BE2C (cell line): ENCODE measurements around the gene FAM118B. TPM values are rescaled to one million over a fixed set of nuclear protein-coding genes. Genes with fewer than 3 reads are reported as not detected.
A peak's percentile ranks its signal among the peaks of the same experiment; 100 is the strongest.

ENCODE experiments used
- DNase-seq: peaks from one replicate; pipeline ENCODE4 v3.0.0-alpha.2; 2020
- H3K27me3 ChIP-seq: fragments of 250-450 bp; sonication (Bioruptor Pico); 2 replicates; pipeline ENCODE4 v1.5.1; 2020; ENCODE audit warnings: mild to moderate bottlenecking
- H3K36me3 ChIP-seq: fragments of 250-450 bp; sonication (Bioruptor Pico); 2 replicates; pipeline ENCODE4 v1.5.1; 2020; ENCODE audit warnings: mild to moderate bottlenecking
- H3K4me1 ChIP-seq: fragments of 250-450 bp; sonication (Bioruptor Pico); 2 replicates; pipeline ENCODE4 v1.5.1; 2020
- H3K4me3 ChIP-seq: 2 replicates; pipeline ENCODE4 v1.5.1; 2011; ENCODE audit warnings: low read depth, low read length
- H3K9me3 ChIP-seq: fragments of 250-450 bp; sonication (Bioruptor Pico); 2 replicates; pipeline ENCODE4 v1.5.1; 2020
- polyA plus RNA-seq: library from polyadenylated mRNA; unstranded; fragments of >200 nt; gene quantifications from one replicate; pipeline ENCODE4 v1.2.1, GENCODE V29; 2012; ENCODE audit warnings: low read depth, missing spikeins; ENCODE audit not compliant: insufficient read length, insufficient read depth
- TF ChIP-seq, protein P1 (sequence below): IDR thresholded peaks from 2 replicates; pipeline ENCODE4 v1.5.1; 2012; ENCODE audit warnings: mild to moderate bottlenecking, low read depth, low read length

The FAM118B gene
- 29.3 TPM for polyA plus RNA-seq

DNA sequence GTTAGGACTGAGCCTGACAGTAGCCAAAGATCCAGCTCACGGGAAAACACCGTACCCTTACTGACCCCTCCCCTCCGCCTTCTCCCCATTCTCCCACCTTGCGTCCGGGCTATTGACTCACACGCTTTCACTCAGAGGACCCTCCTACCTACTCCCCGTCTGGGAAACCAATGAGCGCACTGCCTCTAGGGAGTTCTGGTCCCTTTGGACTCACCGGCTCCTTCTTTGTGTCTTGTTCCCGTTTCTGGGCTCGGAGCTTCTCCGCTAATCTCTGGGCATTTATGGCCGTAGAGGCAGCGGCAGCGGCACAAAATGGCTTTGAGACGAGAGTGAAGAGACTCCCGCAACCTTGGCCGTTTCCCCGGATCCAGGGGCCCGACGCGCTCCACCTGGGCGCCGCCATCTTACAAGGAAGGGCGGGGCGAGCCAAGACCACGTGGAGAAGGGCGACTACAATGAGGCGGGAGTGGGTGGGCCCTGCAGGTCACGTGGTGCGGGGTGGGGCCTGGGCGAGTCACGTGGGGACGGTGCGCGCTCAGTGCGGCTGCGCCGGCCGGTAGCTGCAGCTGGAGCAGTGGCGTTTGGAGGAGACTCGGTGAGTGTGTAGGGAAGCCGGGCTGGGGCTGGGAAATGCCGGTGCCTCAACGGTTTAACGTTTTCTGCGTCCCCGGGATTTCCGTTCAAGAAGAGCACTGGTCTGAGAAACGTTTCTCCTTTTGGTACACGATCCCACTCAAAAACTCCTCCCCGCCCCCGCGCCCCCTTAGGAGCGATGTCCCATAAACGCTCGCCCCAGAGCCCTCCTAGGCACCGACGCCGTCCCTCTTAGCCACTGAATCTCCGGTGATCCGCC lies at the start of gene FAM118B, which contains the start of gene RPUSD4:
FAM118B (plus strand) TSS at position 547 of the 853 bp plus-strand sequence. CDS start 23,220 bp downstream, outside the sequence.
RPUSD4 (minus strand) TSS at position 415 of the 853 bp plus-strand sequence; CDS start at position 403, 12 bp downstream.
- Histone ChIP-seq H3K27me3 (no peaks in the 10 kb centered on the region), H3K36me3 (peaks cover 28% of the 10 kb centered on the region), H3K4me3 (peak within 1 kb of the TSS; percentile 96), H3K9me3 (no peaks in the 10 kb centered on the region), H3K4me1 (peaks cover 6% of the 10 kb centered on the region)
- TF ChIP-seq, protein P1, sequence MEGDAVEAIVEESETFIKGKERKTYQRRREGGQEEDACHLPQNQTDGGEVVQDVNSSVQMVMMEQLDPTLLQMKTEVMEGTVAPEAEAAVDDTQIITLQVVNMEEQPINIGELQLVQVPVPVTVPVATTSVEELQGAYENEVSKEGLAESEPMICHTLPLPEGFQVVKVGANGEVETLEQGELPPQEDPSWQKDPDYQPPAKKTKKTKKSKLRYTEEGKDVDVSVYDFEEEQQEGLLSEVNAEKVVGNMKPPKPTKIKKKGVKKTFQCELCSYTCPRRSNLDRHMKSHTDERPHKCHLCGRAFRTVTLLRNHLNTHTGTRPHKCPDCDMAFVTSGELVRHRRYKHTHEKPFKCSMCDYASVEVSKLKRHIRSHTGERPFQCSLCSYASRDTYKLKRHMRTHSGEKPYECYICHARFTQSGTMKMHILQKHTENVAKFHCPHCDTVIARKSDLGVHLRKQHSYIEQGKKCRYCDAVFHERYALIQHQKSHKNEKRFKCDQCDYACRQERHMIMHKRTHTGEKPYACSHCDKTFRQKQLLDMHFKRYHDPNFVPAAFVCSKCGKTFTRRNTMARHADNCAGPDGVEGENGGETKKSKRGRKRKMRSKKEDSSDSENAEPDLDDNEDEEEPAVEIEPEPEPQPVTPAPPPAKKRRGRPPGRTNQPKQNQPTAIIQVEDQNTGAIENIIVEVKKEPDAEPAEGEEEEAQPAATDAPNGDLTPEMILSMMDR = no peak
- peak; percentile 99 for DNase-seq

DNA sequence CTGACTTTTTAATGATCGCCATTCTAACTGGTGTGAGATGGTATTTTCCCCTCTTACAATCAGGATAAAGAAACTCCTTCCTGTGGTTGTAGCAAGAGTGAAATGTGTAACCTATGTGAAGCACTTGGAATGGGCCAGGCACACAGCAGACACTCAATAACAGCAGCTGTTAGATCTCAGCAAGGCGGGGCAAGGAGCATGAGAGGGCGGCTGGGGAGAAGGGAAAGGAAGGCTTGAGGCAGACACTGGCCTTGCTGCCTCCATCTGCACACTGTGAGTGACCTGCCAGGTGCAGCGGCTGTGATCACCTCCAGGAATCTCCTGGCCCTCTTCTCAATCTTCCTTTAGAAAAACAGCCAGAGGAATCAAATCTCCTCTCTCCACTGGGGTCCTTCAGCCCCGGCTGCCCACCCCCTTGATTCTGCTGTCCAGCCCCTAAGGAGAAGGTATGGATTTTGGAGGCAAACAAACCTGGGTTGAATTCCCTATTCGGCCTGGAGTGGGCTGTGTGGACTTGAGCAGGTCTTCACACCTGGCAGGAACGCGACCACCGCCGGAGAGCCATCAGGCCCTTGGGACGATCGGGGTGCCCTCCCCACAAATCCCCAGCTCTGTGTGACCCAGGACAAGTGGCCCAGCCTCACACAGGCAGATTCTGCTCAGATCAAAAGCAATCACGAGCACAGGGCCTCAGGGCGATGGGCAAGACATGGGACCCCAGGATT lies 49.1 kb upstream of the FAM118B start:
- no peaks in the 10 kb centered on the region for H3K36me3 ChIP-seq
- peaks cover 36% of the 10 kb centered on the region for H3K4me1 ChIP-seq
- H3K27me3 ChIP-seq = no peaks in the 10 kb centered on the region
- TF ChIP-seq, protein P1 = no peak
- no peaks in the 10 kb centered on the region for H3K9me3 ChIP-seq
- DNase-seq = no peak
- H3K4me3 ChIP-seq = no peak overlapping the region

DNA sequence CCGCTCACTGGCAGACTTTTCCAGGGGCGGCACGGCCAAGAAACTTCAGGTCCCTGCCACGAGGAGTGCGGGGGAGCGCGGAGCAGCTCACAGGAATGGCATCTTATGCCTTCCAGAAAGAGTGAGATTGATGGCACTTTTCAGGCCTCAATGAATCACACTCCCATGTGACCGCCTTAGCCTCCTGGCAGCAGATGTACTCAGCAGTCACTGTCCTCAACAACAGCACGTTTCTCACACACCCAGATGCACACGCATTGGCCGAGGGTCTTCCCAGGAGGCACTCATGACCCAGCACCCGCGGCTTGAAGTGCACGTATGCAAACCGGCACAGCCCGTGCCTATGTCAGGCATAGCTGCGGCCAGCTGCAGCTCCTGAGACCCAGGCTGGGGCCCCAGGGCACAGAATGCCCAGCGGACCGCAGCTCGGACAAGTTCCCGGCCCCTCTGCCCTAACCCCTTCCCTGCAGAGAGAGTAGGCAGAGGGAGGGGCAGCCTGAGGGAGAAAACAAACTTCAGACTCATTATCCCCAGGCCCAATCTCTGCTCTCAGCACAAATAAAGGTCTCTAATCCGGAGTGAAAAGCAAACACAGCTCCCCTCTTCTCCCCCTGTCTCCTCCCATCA lies 48.4 kb upstream of the FAM118B start:
- no peak overlapping the region for H3K4me3 ChIP-seq
- DNase-seq = peak; percentile 61
- H3K27me3 ChIP-seq = no peaks in the 10 kb centered on the region
- TF ChIP-seq, protein P1 = no peak
- H3K36me3 ChIP-seq = no peaks in the 10 kb centered on the region
- no peaks in the 10 kb centered on the region for H3K9me3 ChIP-seq
- H3K4me1 ChIP-seq = peaks cover 42% of the 10 kb centered on the region

DNA sequence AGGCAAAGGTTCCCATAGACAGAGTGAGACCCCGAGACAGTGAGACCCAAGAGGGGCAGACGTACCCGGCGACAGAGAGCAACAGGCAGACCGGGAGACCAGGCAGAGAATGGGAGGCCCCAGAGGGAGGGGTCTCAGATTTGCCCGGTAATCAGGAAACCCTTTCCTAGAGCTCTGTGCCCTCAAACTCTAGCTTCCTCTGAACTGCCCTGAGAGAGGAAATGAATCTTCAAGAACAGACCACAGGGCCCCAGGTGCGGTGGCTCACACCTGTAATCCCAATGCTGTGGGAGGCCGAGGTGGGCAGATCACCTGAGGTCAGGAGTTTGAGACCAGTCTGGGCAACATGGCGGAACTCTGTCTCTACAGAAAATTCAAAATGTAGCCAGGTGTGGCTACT lies 47.8 kb upstream of the FAM118B start:
- DNase-seq = no peak
- H3K9me3 ChIP-seq = no peaks in the 10 kb centered on the region
- H3K4me1 ChIP-seq = peaks cover 42% of the 10 kb centered on the region
- H3K27me3 ChIP-seq = no peaks in the 10 kb centered on the region
- TF ChIP-seq, protein P1 = no peak
- no peak overlapping the region for H3K4me3 ChIP-seq
- H3K36me3 ChIP-seq = no peaks in the 10 kb centered on the region

DNA sequence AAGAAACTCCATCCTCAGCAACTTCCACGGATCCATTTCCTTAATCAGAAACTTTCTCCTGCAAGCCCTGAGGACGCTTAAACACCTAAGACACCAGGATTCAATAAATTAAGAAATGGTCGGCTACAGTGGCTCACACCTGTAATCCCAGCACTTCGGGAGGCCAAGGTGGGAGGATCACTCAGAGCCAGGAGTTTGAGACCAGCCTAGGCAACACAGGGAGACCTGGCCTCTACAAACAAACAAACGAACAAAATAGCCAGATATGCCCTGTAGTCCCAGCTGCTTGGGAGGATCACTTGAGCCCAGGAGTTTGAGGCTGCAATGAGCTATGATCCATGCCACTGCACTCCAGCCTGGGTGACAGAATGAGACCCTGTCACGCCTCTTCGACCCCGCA lies 46.8 kb upstream of the FAM118B start:
- TF ChIP-seq, protein P1 = no peak
- peaks cover 42% of the 10 kb centered on the region for H3K4me1 ChIP-seq
- no peaks in the 10 kb centered on the region for H3K27me3 ChIP-seq
- no peaks in the 10 kb centered on the region for H3K36me3 ChIP-seq
- DNase-seq = no peak
- H3K4me3 ChIP-seq = no peak overlapping the region
- H3K9me3 ChIP-seq = no peaks in the 10 kb centered on the region
